Measurements from ENCODE around the gene ATXN1. TPM values are rescaled to one million over a fixed set of nuclear protein-coding genes. Genes with fewer than 3 reads are reported as not detected.

ATXN1 gene
- total and polyA plus RNA-seq, 2 of the 13 experiments (the other 11 are each of a cell fraction or from before 2014, with no cell fraction given) = 20.7 to 39.5 TPM

- TF ChIP-seq ELK4 (CRISPR knock-in tag; IDR thresholded peaks at IDR 0.05; ENCODE audit: borderline replicate concordance) (no peak), ZNF3 (CRISPR knock-in tag; IDR thresholded peaks at IDR 0.05) (no peak), PHF5A (CRISPR knock-in tag; IDR thresholded peaks at IDR 0.05; ENCODE audit: low read depth, unreplicated experiment) (peak; percentile 52), NCOA2 (CRISPR knock-in tag; IDR thresholded peaks at IDR 0.05) (peak; percentile 61), RCOR2 (CRISPR knock-in tag; IDR thresholded peaks at IDR 0.05) (peak; percentile 81), ZNF124 (CRISPR knock-in tag; IDR thresholded peaks at IDR 0.05) (0 out of 2 replicates have a peak, but pooled peaks have one; percentile 56), GATAD1 (CRISPR knock-in tag; IDR thresholded peaks at IDR 0.05) (no peak), HNF4G (IDR thresholded peaks at IDR 0.05; ENCODE audit: borderline replicate concordance, low read depth, low read length) (peak; percentile 53; the same call in 1 of the 2 replicates), HNF4G (CRISPR knock-in tag; IDR thresholded peaks at IDR 0.05; ENCODE audit: borderline replicate concordance, low read depth) (no peak), NFYB (CRISPR knock-in tag; IDR thresholded peaks at IDR 0.05) (no peak), CREB1 (IDR thresholded peaks at IDR 0.05) (peak; percentile 43), CREB1 (CRISPR knock-in tag; IDR thresholded peaks at IDR 0.05) (no peak; the same call in none of the 2 replicates), ASH2L (IDR thresholded peaks at IDR 0.05; ENCODE audit: insufficient read length, low read depth, low read length) (peak; percentile 66), SMC3 (IDR thresholded peaks at IDR 0.05; ENCODE audit: low read length) (0 out of 2 replicates have a peak, but pooled peaks have one; percentile 11), ZNF749 (CRISPR knock-in tag; IDR thresholded peaks at IDR 0.05; ENCODE audit: borderline replicate concordance) (no peak), MTA1 (CRISPR knock-in tag; IDR thresholded peaks at IDR 0.05; ENCODE audit: borderline replicate concordance) (no peak), NAIF1 (CRISPR knock-in tag; IDR thresholded peaks at IDR 0.05; ENCODE audit: borderline replicate concordance) (no peak), FOXJ3 (CRISPR knock-in tag; IDR thresholded peaks at IDR 0.05; ENCODE audit: borderline replicate concordance) (peak; percentile 86; the same call in 1 of the 2 replicates), TBX3 (IDR thresholded peaks at IDR 0.05; ENCODE audit: borderline replicate concordance) (0 out of 2 replicates have a peak, but pooled peaks have one; percentile 18), JUN (CRISPR knock-in tag; IDR thresholded peaks at IDR 0.05) (peak; percentile 88; the same call in 1 of the 2 replicates), MAX (IDR thresholded peaks at IDR 0.05) (no peak)
- TF ChIP-seq, protein P1, sequence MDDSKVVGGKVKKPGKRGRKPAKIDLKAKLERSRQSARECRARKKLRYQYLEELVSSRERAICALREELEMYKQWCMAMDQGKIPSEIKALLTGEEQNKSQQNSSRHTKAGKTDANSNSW (CRISPR knock-in tag; IDR thresholded peaks at IDR 0.05; ENCODE audit: borderline replicate concordance) = no peak
- TF ChIP-seq, protein P2, sequence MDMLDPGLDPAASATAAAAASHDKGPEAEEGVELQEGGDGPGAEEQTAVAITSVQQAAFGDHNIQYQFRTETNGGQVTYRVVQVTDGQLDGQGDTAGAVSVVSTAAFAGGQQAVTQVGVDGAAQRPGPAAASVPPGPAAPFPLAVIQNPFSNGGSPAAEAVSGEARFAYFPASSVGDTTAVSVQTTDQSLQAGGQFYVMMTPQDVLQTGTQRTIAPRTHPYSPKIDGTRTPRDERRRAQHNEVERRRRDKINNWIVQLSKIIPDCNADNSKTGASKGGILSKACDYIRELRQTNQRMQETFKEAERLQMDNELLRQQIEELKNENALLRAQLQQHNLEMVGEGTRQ (IDR thresholded peaks at IDR 0.05; ENCODE audit: low read depth, low read length) = no peak
- TF ChIP-seq, protein P2 (CRISPR knock-in tag; IDR thresholded peaks at IDR 0.05; ENCODE audit: borderline replicate concordance) = no peak
- TF ChIP-seq, protein P3, sequence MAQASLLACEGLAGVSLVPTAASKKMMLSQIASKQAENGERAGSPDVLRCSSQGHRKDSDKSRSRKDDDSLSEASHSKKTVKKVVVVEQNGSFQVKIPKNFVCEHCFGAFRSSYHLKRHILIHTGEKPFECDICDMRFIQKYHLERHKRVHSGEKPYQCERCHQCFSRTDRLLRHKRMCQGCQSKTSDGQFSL (CRISPR knock-in tag; IDR thresholded peaks at IDR 0.05) = no peak
- TF ChIP-seq, protein P4, sequence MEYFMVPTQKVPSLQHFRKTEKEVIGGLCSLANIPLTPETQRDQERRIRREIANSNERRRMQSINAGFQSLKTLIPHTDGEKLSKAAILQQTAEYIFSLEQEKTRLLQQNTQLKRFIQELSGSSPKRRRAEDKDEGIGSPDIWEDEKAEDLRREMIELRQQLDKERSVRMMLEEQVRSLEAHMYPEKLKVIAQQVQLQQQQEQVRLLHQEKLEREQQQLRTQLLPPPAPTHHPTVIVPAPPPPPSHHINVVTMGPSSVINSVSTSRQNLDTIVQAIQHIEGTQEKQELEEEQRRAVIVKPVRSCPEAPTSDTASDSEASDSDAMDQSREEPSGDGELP (IDR thresholded peaks at IDR 0.05; ENCODE audit: borderline replicate concordance, low read depth) = peak; percentile 44; the same call in 1 of the 2 replicates
These were observed 62.0 kb downstream of the ATXN1 start (continued) for GRCh38 chr6:16698997-16699868.
